ENCODE results near the gene FIGN. TPM values are rescaled to one million over a fixed set of nuclear protein-coding genes. Genes with fewer than 3 reads are reported as not detected.

FIGN gene
- total and polyA plus RNA-seq, 2 donors (not counting 1 experiment from before 2014, with no cell fraction given) = not detected

GRCh38 chr2:163625632-163626031, 110.2 kb downstream of the FIGN start:
- H3K79me2 ChIP-seq (ENCODE audit: control insufficient read depth, insufficient read depth, low read length) = no peaks in the 10 kb centered on the region
- H3K9me3 ChIP-seq (ENCODE audit: control extremely low read depth in 1 of 3, control insufficient read depth in 2 of 3, insufficient read depth in 1 of 3, low read length in 2 of 3) = no peaks in the 10 kb centered on the region
- ChIA-PET POLR2A (no interaction called here), CTCF (no interaction called here)
- H3K27ac ChIP-seq (ENCODE audit: low read length in 2 of 2) = no peak overlapping the region
- no peaks in the 10 kb centered on the region for H4K20me1 ChIP-seq (ENCODE audit: control insufficient read depth, insufficient read depth, low read length, poor library complexity, severe bottlenecking)
- H3K4me3 ChIP-seq (ENCODE audit: control extremely low read depth in 1 of 5, extremely low read depth in 1 of 5, insufficient read depth in 1 of 5, low read depth in 2 of 5, low read length in 4 of 5) = no peak overlapping the region
- DNase-seq = no peak
- no peak overlapping the region for H2AFZ ChIP-seq (ENCODE audit: insufficient read depth, low read depth, low read length, poor library complexity, severe bottlenecking)
- H3K4me1 Mint-ChIP-seq = no peaks in the 10 kb centered on the region
- H3K27me3 Mint-ChIP-seq = no peaks in the 10 kb centered on the region
- H3K36me3 ChIP-seq (replicated peaks in 1 of 2; ENCODE audit: control extremely low read depth in 1 of 2, control insufficient read depth in 1 of 2, extremely low read depth in 1 of 2, insufficient read depth in 2 of 2, low read length in 1 of 2) = no peaks in the 10 kb centered on the region
- intact Hi-C loops (cut with micrococcal nuclease) = no loop called here
- no peak overlapping the region for H3K9ac ChIP-seq (ENCODE audit: low read length)
- H3K9me3 Mint-ChIP-seq (ENCODE audit: insufficient read depth) = no peaks in the 10 kb centered on the region
- no peaks in the 10 kb centered on the region for H3K4me1 ChIP-seq (ENCODE audit: control insufficient read depth in 2 of 2, insufficient read depth in 2 of 2, low read length in 2 of 2)
- H3K4me2 ChIP-seq (replicated peaks; ENCODE audit: low read depth, low read length, poor library complexity, severe bottlenecking) = no peak overlapping the region
- no peak overlapping the region for H3K27ac Mint-ChIP-seq
- H3K27me3 ChIP-seq (replicated peaks in 1 of 4; ENCODE audit: control extremely low read depth in 1 of 4, control insufficient read depth in 3 of 4, insufficient read depth in 4 of 4, low read length in 3 of 4) = no peaks in the 10 kb centered on the region
- no peak for ATAC-seq (ENCODE audit: low read depth)
- TF ChIP-seq EZH2 (IDR thresholded peaks at IDR 0.05; ENCODE audit: borderline replicate concordance, insufficient read depth, low read depth, low read length, poor library complexity, severe bottlenecking) (no peak), CTCF (IDR thresholded peaks at IDR 0.05) (no peak)
- no peak overlapping the region for H3K4me3 Mint-ChIP-seq
- WGBS (ENCODE audit: insufficient coverage) = no CpG with 5 or more reads among the region's 1 CpG

GRCh38 chr2:163621445-163622004, 114.3 kb downstream of the FIGN start:
- Histone ChIP-seq H4K20me1 (ENCODE audit: control insufficient read depth, insufficient read depth, low read length, poor library complexity, severe bottlenecking) (no peaks in the 10 kb centered on the region), H3K4me1 (ENCODE audit: control insufficient read depth in 2 of 2, insufficient read depth in 2 of 2, low read length in 2 of 2) (no peaks in the 10 kb centered on the region), H3K27ac (ENCODE audit: low read length in 2 of 2) (no peak overlapping the region), H2AFZ (ENCODE audit: insufficient read depth, low read depth, low read length, poor library complexity, severe bottlenecking) (no peak overlapping the region), H3K27me3 (replicated peaks in 1 of 4; ENCODE audit: control extremely low read depth in 1 of 4, control insufficient read depth in 3 of 4, insufficient read depth in 4 of 4, low read length in 3 of 4) (no peaks in the 10 kb centered on the region), H3K4me2 (replicated peaks; ENCODE audit: low read depth, low read length, poor library complexity, severe bottlenecking) (no peak overlapping the region), H3K4me3 (ENCODE audit: control extremely low read depth in 1 of 5, extremely low read depth in 1 of 5, insufficient read depth in 1 of 5, low read depth in 2 of 5, low read length in 4 of 5) (no peak overlapping the region), H3K9me3 (ENCODE audit: control extremely low read depth in 1 of 3, control insufficient read depth in 2 of 3, insufficient read depth in 1 of 3, low read length in 2 of 3) (no peaks in the 10 kb centered on the region), H3K9ac (ENCODE audit: low read length) (no peak overlapping the region), H3K79me2 (ENCODE audit: control insufficient read depth, insufficient read depth, low read length) (no peaks in the 10 kb centered on the region), H3K36me3 (replicated peaks in 1 of 2; ENCODE audit: control extremely low read depth in 1 of 2, control insufficient read depth in 1 of 2, extremely low read depth in 1 of 2, insufficient read depth in 2 of 2, low read length in 1 of 2) (no peaks in the 10 kb centered on the region)
- no peak for ATAC-seq (ENCODE audit: low read depth)
- Mint-ChIP-seq H3K4me3 (no peak overlapping the region), H3K27me3 (no peaks in the 10 kb centered on the region), H3K4me1 (no peaks in the 10 kb centered on the region), H3K27ac (no peak overlapping the region), H3K9me3 (ENCODE audit: insufficient read depth) (no peaks in the 10 kb centered on the region)
- intact Hi-C loops (cut with micrococcal nuclease) = no loop called here
- 61% methylated on average over 4 of the region's 7 CpGs for WGBS (ENCODE audit: insufficient coverage)
- CTCF ChIA-PET = no interaction called here
- POLR2A ChIA-PET = no interaction called here
- TF ChIP-seq CTCF (IDR thresholded peaks at IDR 0.05) = no peak
- no peak for TF ChIP-seq EZH2 (IDR thresholded peaks at IDR 0.05; ENCODE audit: borderline replicate concordance, insufficient read depth, low read depth, low read length, poor library complexity, severe bottlenecking)
- DNase-seq = no peak
